Neural progenitor cell (in vitro differentiated cells): ENCODE measurements around the gene SLC22A23. TPM values are rescaled to one million over a fixed set of nuclear protein-coding genes. Genes with fewer than 3 reads are reported as not detected.

ENCODE experiments used
- DNase-seq: peaks from one replicate; pipeline ENCODE4 v3.0.0-alpha.2; 2016; ENCODE audit warnings: low spot score
- H2AFZ ChIP-seq: fragments of 200-600 bp; sonication (generic); replicated peaks from 2 replicates; pipeline ENCODE4 v1.6.1; 2016; ENCODE audit warnings: antibody characterized with exemption
- H3F3A ChIP-seq: fragments of 200-600 bp; sonication (generic); 2 replicates; pipeline ENCODE4 v1.6.1; 2016; ENCODE audit warnings: antibody characterized with exemption, low read depth
- H3K27ac ChIP-seq: fragments of 200-600 bp; sonication (generic); 2 replicates; pipeline ENCODE4 v1.5.1; 2016; ENCODE audit warnings: mild to moderate bottlenecking
- H3K27me3 ChIP-seq: fragments of 200-600 bp; sonication (generic); 2 replicates; pipeline ENCODE4 v1.6.1; 2016; ENCODE audit warnings: mild to moderate bottlenecking, moderate library complexity
- H3K36me3 ChIP-seq: fragments of 200-600 bp; sonication (generic); 2 replicates; pipeline ENCODE4 v1.5.1; 2016
- H3K4me1 ChIP-seq: fragments of 200-600 bp; sonication (generic); 2 replicates; pipeline ENCODE4 v1.6.1; 2016; ENCODE audit warnings: mixed run types
- H3K4me2 ChIP-seq: fragments of 200-600 bp; sonication (generic); 2 replicates; pipeline ENCODE4 v1.6.1; 2016
- H3K4me3 ChIP-seq: fragments of 200-600 bp; sonication (generic); 2 replicates; pipeline ENCODE4 v1.5.1; 2016
- H3K79me2 ChIP-seq: fragments of 200-600 bp; sonication (generic); 2 replicates; pipeline ENCODE4 v1.6.1; 2016; ENCODE audit warnings: low read depth
- H3K9ac ChIP-seq: fragments of 200-600 bp; sonication (generic); 2 replicates; pipeline ENCODE4 v1.6.1; 2016
- H3K9me3 ChIP-seq: fragments of 200-600 bp; sonication (generic); 2 replicates; pipeline ENCODE4 v1.5.1; 2016; ENCODE audit warnings: low read depth
- H4K20me1 ChIP-seq: fragments of 200-600 bp; sonication (generic); 2 replicates; pipeline ENCODE4 v1.6.1; 2016; ENCODE audit warnings: low read depth
- H3K27ac Mint-ChIP-seq: 3 replicates; pipeline ENCODE4 v1.8.0; 2021; ENCODE audit warnings: mixed read lengths
- H3K27me3 Mint-ChIP-seq: 2 replicates; pipeline ENCODE4 v1.8.0; 2022; ENCODE audit warnings: low read depth, mild to moderate bottlenecking, inconsistent platforms, moderate library complexity, mixed read lengths; ENCODE audit not compliant: insufficient read depth
- H3K36me3 Mint-ChIP-seq: 3 replicates; pipeline ENCODE4 v1.8.0; 2021; ENCODE audit warnings: mixed read lengths
- H3K4me1 Mint-ChIP-seq: 3 replicates; pipeline ENCODE4 v1.8.0; 2021; ENCODE audit warnings: mixed read lengths
- H3K4me3 Mint-ChIP-seq: 3 replicates; pipeline ENCODE4 v1.8.0; 2021; ENCODE audit warnings: mild to moderate bottlenecking, moderate library complexity, mixed read lengths
- H3K9me3 Mint-ChIP-seq: 3 replicates; pipeline ENCODE4 v1.8.0; 2020; ENCODE audit warnings: mixed read lengths
- CTCF ChIP-seq: fragments of 200-600 bp; sonication (generic); IDR thresholded peaks from 2 replicates; pipeline ENCODE4 v1.5.1; 2017; ENCODE audit warnings: antibody characterized with exemption, mild to moderate bottlenecking
- EZH2 ChIP-seq: fragments of 200-600 bp; sonication (generic); IDR thresholded peaks from 2 replicates; pipeline ENCODE4 v1.6.1; 2017; ENCODE audit warnings: antibody characterized with exemption, mild to moderate bottlenecking, moderate library complexity
- EZH2phosphoT487 ChIP-seq: fragments of 200-600 bp; sonication (generic); IDR thresholded peaks from 2 replicates; pipeline ENCODE4 v1.6.1; 2017; ENCODE audit warnings: antibody characterized with exemption
- total RNA-seq: library from RNA; depleted of rRNA; stranded (reverse); fragments of >200 nt; gene quantifications from 2 replicates; pipeline ENCODE4 v1.2.3, GENCODE V29; 2015; ENCODE audit warnings: low replicate concordance

Gene SLC22A23
- total RNA-seq, 1 donor from 2014 or later = 0.99 TPM

DNA sequence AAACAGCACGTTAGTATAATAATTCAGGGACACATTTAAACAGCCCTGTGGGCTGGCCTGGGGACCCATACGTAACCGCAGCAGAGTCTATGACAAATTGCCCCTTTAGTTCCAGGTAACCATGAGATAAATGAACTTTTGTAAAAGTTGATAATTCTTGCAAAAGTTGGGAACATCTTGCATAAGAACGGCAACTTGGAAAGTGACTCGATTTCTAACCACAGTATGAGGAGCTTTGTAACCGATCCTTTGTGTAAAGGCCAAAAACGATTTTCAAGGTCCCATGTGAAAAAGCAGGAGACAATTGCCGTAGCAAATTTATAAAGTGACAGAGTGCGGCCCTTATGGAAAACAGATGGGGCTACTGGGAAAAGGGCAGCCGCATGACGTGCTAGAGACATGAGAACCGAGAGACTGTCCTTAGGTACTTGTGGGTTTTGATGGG is 116.5 kb downstream of the SLC22A23 start:
- Histone ChIP-seq H3K27ac (peak overlapping the region; percentile 87), H3F3A (peaks cover 48% of the 10 kb centered on the region)

DNA sequence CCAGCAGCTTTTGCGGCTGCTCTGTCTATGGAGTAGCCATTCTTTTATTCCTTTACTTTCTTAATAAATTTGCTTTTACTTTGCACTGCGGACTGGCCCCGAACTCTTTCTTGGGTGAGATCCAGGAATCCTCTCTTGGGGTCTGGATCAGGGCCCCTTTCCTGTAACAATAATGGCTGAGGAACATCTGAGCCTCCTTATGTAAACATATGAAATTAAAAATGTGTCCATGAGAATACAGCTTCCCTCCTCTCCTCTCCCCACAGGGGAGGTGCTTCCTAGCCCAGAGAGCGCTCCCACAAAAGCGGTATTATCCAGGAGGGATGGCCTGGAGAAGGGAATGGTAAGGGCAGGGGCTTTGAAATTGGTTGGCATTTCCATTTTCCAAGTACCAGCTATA is 117.0 kb downstream of the SLC22A23 start:
- H3K79me2 ChIP-seq = no peaks in the 10 kb centered on the region
- no peaks in the 10 kb centered on the region for H3K36me3 ChIP-seq
- H3K27ac Mint-ChIP-seq = peak overlapping the region; percentile 92
- no peak overlapping the region for H3K4me3 ChIP-seq
- peak overlapping the region; percentile 87 for H3K27ac ChIP-seq
- H4K20me1 ChIP-seq = no peaks in the 10 kb centered on the region
- H3K27me3 Mint-ChIP-seq = peaks cover 4% of the 10 kb centered on the region
- H2AFZ ChIP-seq = no peak overlapping the region
- no peaks in the 10 kb centered on the region for H3K9me3 Mint-ChIP-seq
- H3K4me1 Mint-ChIP-seq = peaks cover 90% of the 10 kb centered on the region
- TF ChIP-seq EZH2 (no peak), CTCF (no peak), EZH2phosphoT487 (no peak)
- H3F3A ChIP-seq = peaks cover 48% of the 10 kb centered on the region
- H3K27me3 ChIP-seq = no peaks in the 10 kb centered on the region
- H3K9ac ChIP-seq = no peak overlapping the region
- peaks cover 70% of the 10 kb centered on the region for H3K4me1 ChIP-seq
- peak overlapping the region; percentile 36 for H3K4me2 ChIP-seq
- H3K9me3 ChIP-seq = no peaks in the 10 kb centered on the region
- no peak overlapping the region for H3K4me3 Mint-ChIP-seq
- no peak for DNase-seq
- H3K36me3 Mint-ChIP-seq = peaks cover 2% of the 10 kb centered on the region

More for the DNA sequence above, 116.5 kb downstream of the SLC22A23 start:
- Mint-ChIP-seq H3K9me3 (no peaks in the 10 kb centered on the region), H3K4me1 (peaks cover 89% of the 10 kb centered on the region), H3K36me3 (no peaks in the 10 kb centered on the region), H3K27me3 (peaks cover 4% of the 10 kb centered on the region), H3K4me3 (peak overlapping the region; percentile 61), H3K27ac (peak overlapping the region; percentile 92)
- Histone ChIP-seq H3K4me3 (no peak overlapping the region), H3K9ac (no peak overlapping the region), H4K20me1 (no peaks in the 10 kb centered on the region), H3K4me1 (peaks cover 74% of the 10 kb centered on the region), H3K4me2 (peak overlapping the region; percentile 64), H2AFZ (no peak overlapping the region), H3K36me3 (no peaks in the 10 kb centered on the region), H3K27me3 (no peaks in the 10 kb centered on the region), H3K9me3 (no peaks in the 10 kb centered on the region), H3K79me2 (no peaks in the 10 kb centered on the region)
- no peak for DNase-seq
- no peak for TF ChIP-seq EZH2
- no peak for TF ChIP-seq CTCF
- TF ChIP-seq EZH2phosphoT487 = no peak

DNA sequence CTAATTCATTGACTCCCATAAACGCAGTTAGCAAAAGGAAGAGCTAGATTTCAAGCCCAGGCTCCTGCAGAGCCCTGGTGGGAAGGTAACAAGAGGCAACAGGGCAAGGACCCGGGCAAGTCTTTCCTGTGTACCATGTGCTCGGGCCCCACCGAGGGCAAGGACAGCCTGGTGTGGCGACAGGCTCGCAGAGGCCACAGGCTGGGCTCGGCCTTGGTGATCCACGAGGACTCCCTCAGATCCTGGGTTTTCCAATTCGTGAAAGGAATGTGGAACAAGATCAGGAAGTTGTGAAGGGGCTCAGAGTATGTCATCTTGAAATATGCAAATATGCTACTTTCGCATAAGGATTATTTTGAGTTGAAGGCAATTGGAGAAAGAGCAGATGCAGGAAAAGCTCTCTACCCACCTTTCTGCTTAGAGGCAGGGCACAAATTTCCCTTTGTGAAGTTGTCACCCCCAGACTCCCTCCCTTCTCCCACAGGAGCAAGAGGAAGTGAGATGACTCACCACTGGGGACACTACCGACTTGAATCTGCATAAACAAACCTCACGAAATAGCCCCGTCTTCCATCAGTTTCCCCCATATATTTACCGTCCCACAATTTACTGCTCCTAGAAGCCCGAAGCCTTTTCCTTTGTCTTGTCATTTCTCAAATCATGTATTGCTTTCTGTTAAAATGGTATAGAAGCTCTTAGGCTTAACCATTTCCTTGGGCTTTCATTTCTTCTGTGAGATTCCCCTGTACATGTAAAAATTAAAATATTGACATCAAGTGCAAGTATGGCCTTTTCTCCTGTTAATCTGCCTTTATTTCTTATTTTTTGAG is 119.1 kb downstream of the SLC22A23 start:
- Histone ChIP-seq H3K79me2 (no peaks in the 10 kb centered on the region), H3K36me3 (no peaks in the 10 kb centered on the region), H2AFZ (no peak overlapping the region), H3K9ac (no peak overlapping the region), H3F3A (peaks cover 45% of the 10 kb centered on the region), H3K9me3 (no peaks in the 10 kb centered on the region), H3K4me2 (no peak overlapping the region), H3K4me1 (peaks cover 59% of the 10 kb centered on the region), H3K27me3 (no peaks in the 10 kb centered on the region), H4K20me1 (no peaks in the 10 kb centered on the region), H3K27ac (no peak overlapping the region), H3K4me3 (no peak overlapping the region)
- peak overlapping the region; percentile 6 for H3K4me3 Mint-ChIP-seq
- no peaks in the 10 kb centered on the region for H3K9me3 Mint-ChIP-seq
- peak overlapping the region; percentile 92 for H3K27ac Mint-ChIP-seq
- H3K27me3 Mint-ChIP-seq = peaks cover 4% of the 10 kb centered on the region
- TF ChIP-seq CTCF (no peak), EZH2phosphoT487 (no peak), EZH2 (no peak)
- peaks cover 90% of the 10 kb centered on the region for H3K4me1 Mint-ChIP-seq
- DNase-seq = no peak
- H3K36me3 Mint-ChIP-seq = peaks cover 2% of the 10 kb centered on the region
